Measurements from ENCODE around the gene POLR2I. TPM values are rescaled to one million over a fixed set of nuclear protein-coding genes. Genes with fewer than 3 reads are reported as not detected.
A peak's percentile ranks its signal among the peaks of the same experiment; 100 is the strongest.

The POLR2I gene
- total RNA-seq, 1 experiment from 2014 or later, result 250 TPM

- H3K27me3 ChIP-seq (ENCODE audit: low read length), result no peaks in the 10 kb centered on the region
- peak within 1 kb of the TSS; percentile 96 for H3K4me2 ChIP-seq (ENCODE audit: low read length)
- H3K9me3 ChIP-seq (ENCODE audit: low read length), result no peaks in the 10 kb centered on the region
- peak within 1 kb of the TSS; percentile 73 for H3K4me3 ChIP-seq (ENCODE audit: low read length)
- peak within 1 kb of the TSS; percentile 95 for H2AFZ ChIP-seq (ENCODE audit: low read length)
- DNase-seq (no peak), ATAC-seq (peak; percentile 21)
- peaks cover 18% of the 10 kb centered on the region; the same call in 1 of the 2 replicates for H3K4me1 ChIP-seq (ENCODE audit: insufficient read depth, low read length)
- intact Hi-C loops (cut with micrococcal nuclease), result no loop called here
- peak within 1 kb of the TSS; percentile 79 for H3K9ac ChIP-seq (ENCODE audit: low read length)
- no peaks in the 10 kb centered on the region for H3K9me2 ChIP-seq (replicated peaks; ENCODE audit: low read length)
- no peaks in the 10 kb centered on the region for H3F3A ChIP-seq (ENCODE audit: low read length, unreplicated experiment)
- peaks cover 28% of the 10 kb centered on the region for H3K79me2 ChIP-seq (ENCODE audit: low read length)
- H3K27ac ChIP-seq (ENCODE audit: low read length), result peak within 1 kb of the TSS; percentile 66
- ChIA-PET CTCF (interaction anchor here (0.7 to 1.0 kb wide), 2 partner anchors 60 to 185 kb away, joined by 3 to 5 read pairs; no protein-coding TSS in a partner anchor), POLR2A (ENCODE audit: unreplicated experiment) (interaction anchor here (0.6 to 0.7 kb wide), 3 partner anchors 12 to 45 kb away, joined by 3 to 34 read pairs (median 5); no protein-coding TSS in a partner anchor)
- no peaks in the 10 kb centered on the region for H3K36me3 ChIP-seq (ENCODE audit: low read depth, low read length)
- BruUV-seq (replicated peaks), result TSS peak; percentile 62
- TF ChIP-seq, protein P1, sequence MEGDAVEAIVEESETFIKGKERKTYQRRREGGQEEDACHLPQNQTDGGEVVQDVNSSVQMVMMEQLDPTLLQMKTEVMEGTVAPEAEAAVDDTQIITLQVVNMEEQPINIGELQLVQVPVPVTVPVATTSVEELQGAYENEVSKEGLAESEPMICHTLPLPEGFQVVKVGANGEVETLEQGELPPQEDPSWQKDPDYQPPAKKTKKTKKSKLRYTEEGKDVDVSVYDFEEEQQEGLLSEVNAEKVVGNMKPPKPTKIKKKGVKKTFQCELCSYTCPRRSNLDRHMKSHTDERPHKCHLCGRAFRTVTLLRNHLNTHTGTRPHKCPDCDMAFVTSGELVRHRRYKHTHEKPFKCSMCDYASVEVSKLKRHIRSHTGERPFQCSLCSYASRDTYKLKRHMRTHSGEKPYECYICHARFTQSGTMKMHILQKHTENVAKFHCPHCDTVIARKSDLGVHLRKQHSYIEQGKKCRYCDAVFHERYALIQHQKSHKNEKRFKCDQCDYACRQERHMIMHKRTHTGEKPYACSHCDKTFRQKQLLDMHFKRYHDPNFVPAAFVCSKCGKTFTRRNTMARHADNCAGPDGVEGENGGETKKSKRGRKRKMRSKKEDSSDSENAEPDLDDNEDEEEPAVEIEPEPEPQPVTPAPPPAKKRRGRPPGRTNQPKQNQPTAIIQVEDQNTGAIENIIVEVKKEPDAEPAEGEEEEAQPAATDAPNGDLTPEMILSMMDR (conservative IDR thresholded peaks at IDR 0.05; ENCODE audit: low read depth, low read length), result no peak
- TF ChIP-seq EZH2 (IDR thresholded peaks at IDR 0.05; ENCODE audit: low read length, unreplicated experiment) (no peak), EZH2phosphoT487 (IDR thresholded peaks at IDR 0.05; ENCODE audit: borderline replicate concordance, low read length) (no peak)
- H4K20me1 ChIP-seq (ENCODE audit: low read length), result no peaks in the 10 kb centered on the region
Observed at GRCh38 chr19:36115453-36116343, 1.0 kb upstream of the POLR2I start, which contains the start of gene TBCB. TSS of gene TBCB (plus strand) at chr19:36115468. CDS start at chr19:36115561, 93 bp downstream.

DNA sequence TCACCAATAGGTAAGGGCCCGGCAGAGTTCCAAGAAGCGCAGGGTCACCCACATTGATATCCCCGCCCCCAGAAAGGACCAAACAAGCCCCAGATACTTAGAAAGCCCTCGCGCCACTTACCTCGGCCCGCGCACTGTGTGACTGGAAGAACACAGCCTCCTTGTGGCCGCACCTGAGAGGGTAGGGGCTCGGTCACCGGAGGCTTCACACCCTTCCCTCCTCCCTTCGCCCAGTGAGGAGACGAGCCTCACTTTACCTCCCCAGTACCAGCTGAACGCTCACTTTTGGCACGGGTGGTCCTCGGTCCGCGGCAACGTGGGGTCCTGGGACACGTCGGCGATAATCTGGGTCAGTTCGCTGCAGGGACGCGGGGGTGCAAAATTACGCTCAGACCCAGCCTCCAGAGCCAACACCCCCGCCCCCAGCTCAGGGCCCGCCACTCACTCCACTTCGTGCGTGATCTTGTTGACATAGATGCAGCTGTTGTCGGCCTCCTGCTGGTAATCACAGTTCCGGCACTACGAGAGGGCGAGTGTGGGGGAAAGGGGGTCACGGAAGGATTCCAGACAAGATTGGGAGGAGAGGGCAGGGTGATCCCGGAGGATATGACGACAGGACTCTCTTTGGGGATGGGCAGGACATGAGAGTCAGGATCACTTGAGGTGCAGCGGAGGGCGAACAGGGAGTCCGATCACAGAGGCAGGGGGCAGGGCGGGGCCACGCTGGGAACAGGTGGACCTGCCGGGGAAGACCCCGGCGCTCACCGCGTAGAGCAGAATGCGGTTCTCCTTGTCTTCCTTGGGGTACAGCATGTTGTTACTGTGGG, 568 bp downstream of the POLR2I start:
- DNase-seq (peak; percentile 25), ATAC-seq (peak; percentile 9)
- ChIA-PET CTCF (no interaction called here), POLR2A (ENCODE audit: unreplicated experiment) (no interaction called here)
- no peaks in the 10 kb centered on the region for H4K20me1 ChIP-seq (ENCODE audit: low read length)
- intact Hi-C loops (cut with micrococcal nuclease), result loop anchor here (2.0 kb wide), 1 partner anchor 53 kb away; no protein-coding TSS in a partner anchor
- peak overlapping the region; percentile 66 for H3K27ac ChIP-seq (ENCODE audit: low read length)
- no peaks in the 10 kb centered on the region for H3K9me2 ChIP-seq (replicated peaks; ENCODE audit: low read length)
- TSS peak; percentile 64 for BruUV-seq (replicated peaks)
- H3F3A ChIP-seq (ENCODE audit: low read length, unreplicated experiment), result no peaks in the 10 kb centered on the region
- H3K4me1 ChIP-seq (ENCODE audit: insufficient read depth, low read length), result peaks cover 18% of the 10 kb centered on the region; the same call in 1 of the 2 replicates
- H3K4me3 ChIP-seq (ENCODE audit: low read length), result peak overlapping the region; percentile 73
- no peaks in the 10 kb centered on the region for H3K9me3 ChIP-seq (ENCODE audit: low read length)
- peak overlapping the region; percentile 95 for H2AFZ ChIP-seq (ENCODE audit: low read length)
- peak overlapping the region; percentile 79 for H3K9ac ChIP-seq (ENCODE audit: low read length)
- TF ChIP-seq EZH2 (IDR thresholded peaks at IDR 0.05; ENCODE audit: low read length, unreplicated experiment), result no peak
- no peak for TF ChIP-seq EZH2phosphoT487 (IDR thresholded peaks at IDR 0.05; ENCODE audit: borderline replicate concordance, low read length)
- TF ChIP-seq, protein P1 (conservative IDR thresholded peaks at IDR 0.05; ENCODE audit: low read depth, low read length), result peak; percentile 30; the same call in 1 of the 2 replicates
- peak overlapping the region; percentile 96 for H3K4me2 ChIP-seq (ENCODE audit: low read length)
- H3K36me3 ChIP-seq (ENCODE audit: low read depth, low read length), result no peaks in the 10 kb centered on the region
- peaks cover 28% of the 10 kb centered on the region for H3K79me2 ChIP-seq (ENCODE audit: low read length)
- H3K27me3 ChIP-seq (ENCODE audit: low read length), result no peaks in the 10 kb centered on the region

Measured in PC-3 (cell line).